Myocyte (in vitro differentiated cells): Measurements from ENCODE around the gene NCOA1. TPM values are rescaled to one million over a fixed set of nuclear protein-coding genes. Genes with fewer than 3 reads are reported as not detected.
"Not testable (repeated sequence)": the region's sequence is repeated elsewhere in the genome, so short reads cannot be mapped to it uniquely, and the experiment has no call there.

Experiments
- DNase-seq: peaks from one replicate; pipeline ENCODE4 v3.0.0-alpha.2; 2012; ENCODE audit warnings: low read depth
- total RNA-seq: library from RNA; depleted of rRNA; stranded (reverse); fragments of >200 nt; gene quantifications from 2 replicates; pipeline ENCODE4 v1.2.3, GENCODE V29; 2014

NCOA1 gene
- total RNA-seq, 1 donor from 2014 or later: 49.2 TPM

DNA sequence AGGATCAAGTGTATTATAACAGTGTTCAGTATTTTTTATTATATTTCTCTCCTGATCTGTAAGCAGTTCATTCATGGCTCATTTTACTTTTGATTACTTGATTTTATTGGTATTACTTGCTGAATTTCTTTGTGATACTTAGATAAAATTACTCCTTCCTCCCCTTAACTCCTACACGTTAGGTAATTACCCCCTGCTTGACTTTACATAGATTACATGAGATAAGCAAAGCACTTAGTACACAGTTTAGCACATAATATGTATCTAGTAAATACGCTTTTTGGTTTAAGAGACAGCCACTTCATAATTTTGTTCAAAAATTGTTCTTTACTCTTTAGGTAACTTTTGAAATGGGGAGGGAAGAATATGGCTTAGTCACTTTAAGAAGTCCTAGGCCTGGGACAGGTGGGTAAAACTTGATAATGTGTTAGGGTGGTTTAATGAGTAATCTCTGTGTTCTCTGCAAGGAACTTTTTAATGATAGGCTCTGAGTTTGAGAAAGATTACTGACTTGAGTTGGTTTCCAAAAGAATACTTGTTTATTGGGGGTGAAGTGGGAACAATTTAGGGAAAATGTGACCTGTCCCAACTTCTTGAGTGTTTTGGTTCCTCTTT is 80.9 kb downstream of the NCOA1 start:
- no peak for DNase-seq

DNA sequence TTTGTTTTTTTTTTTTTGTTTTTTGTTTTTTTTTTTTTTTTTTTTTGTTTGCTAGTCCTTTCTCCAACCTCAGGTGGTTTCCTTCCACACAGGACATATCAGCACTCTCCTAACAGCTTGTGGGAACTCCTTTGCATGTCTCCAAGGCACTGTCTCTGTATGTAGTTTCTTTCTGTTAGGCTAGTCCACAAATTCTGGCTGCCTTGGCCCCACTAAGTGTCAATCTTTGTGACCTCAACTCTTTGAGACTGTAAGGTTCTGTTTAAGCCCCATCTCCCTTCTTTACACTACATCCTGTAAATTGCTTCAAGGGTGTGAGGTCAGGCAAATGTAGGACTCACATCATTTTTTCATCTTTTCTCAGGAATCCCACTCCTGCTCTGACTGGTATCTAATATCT is 85.1 kb downstream of the NCOA1 start:
- no peak for DNase-seq

DNA sequence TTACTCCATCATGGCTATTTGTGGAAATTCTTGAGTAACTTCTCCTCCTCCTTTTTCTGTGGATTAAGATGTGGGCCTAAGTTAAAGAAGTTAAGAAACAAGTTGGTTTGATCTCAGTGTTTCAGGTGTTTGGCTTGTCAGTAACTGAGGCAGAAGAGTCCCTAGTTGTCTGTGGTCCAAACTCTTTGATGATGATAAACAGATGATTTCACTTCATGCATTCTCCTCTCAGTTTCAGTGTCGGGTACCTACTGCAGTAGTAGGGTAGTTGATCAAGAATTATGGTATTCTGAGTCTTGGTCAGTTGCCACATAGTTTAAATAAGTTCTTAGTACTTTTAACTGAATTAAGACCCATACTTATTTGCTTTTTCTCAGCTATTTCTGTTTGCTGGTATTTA is 85.6 kb downstream of the NCOA1 start:
- no peak for DNase-seq

DNA sequence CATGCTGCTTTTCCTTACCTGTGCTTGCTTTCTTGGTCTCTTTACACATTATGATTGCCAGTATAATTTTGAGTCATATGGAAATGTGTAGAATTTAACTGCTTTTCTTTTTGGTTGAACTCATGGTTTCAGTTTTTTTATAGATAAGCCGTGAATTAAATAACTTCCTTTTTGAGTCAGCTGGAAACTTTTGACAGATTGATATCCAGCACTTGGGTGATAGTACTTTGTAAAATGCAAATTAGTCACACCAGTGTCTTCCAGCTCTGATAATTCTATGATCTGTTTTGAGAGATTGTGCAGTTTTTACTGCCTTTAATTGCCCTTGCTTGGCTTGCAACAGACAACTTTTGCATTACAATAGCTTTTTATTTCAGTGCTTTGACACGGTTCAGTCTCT is 86.4 kb downstream of the NCOA1 start:
- no peak for DNase-seq

DNA sequence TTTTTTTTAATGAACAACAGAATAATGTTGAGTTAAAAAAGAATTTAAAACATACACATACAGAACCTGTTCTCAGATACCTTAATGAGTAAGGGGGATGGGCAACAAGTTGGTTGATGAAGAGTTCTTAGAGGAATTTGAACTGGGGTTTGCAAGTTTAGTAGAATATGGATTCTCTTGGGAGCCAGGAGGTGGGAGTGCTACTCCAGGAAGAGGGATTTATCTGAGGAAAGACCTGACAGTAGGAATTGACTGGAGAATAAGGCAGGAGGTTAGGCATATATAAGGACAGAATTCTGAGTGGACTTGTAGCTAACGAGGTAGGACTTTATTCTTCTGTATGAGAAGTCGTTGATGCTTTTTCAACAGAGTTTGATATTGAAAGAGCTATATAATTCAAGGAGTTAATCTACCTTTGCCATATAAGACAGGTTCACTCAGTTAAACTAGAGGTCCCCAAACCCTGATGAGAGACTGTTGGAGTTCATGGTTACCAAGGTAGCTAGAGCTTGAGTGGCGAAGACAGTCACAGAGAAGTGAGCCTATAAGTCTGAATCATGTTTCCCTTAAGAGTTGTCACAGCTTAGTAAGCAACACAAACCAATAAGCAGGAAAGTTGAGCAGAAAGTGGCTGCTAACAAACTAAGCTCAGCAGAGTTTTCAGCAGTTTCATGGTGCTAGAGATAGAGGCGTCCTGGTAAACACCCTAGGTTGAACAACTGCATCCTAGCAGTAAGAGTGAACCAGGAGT is 88.2 kb downstream of the NCOA1 start:
- peak; percentile 18 for DNase-seq

DNA sequence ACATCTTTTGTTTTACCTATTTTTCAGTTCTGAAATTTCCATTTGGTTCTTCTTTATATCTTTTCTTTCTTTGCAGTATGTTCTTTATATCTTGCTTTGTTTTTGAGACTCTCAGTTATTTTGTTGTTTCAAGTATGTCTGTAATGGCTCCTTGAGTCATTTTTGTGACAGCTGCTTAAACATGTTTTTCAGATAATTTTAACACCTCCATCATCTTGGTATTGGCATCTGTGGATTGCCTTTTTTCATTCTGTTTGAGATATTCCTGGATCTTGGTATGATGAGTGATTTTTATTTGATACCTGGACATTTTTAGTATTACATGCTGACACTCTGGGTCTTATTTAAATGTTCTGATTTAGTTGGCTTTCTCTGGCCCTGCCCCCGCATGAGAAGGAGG is 89.5 kb downstream of the NCOA1 start:
- peak; percentile 12 for DNase-seq

DNA sequence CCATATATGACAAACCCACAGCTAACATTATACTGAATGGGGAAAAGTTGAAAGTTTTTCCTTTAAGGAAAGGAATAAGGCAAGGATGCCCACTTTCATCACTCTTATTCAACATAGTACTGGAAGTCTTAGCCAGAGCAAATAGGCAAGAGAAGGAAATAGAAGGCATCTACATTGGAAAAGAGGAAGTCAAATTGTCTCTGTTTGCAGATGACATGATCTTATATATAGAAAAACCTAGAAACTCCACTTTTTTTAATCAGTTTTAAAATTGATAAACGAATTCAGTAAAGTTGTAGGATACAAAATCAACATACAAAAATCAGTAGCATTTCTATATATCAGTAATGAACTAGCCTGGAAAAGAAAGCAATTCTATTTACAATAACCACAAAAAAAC is 90.9 kb downstream of the NCOA1 start:
- DNase-seq: not testable (repeated sequence)

DNA sequence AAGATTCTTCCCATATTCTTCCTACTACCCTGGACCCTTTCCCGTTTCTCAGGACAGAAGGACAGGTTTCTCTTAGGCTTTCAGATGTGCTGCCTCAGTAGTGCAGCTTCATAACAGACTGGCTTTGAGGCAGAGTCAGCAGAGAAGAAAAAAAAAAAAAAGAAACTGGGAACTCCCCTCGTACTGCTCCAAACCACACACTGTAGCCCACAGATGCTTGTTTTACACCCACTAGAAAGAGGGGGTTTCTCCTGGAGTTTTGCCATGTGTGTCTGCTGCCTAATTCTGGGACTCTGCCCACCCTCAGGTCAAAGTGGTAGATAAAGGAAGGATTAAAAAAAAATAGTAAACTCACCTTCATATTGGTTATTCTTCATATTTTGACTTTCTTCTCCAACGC is 95.9 kb downstream of the NCOA1 start:
- no peak for DNase-seq

DNA sequence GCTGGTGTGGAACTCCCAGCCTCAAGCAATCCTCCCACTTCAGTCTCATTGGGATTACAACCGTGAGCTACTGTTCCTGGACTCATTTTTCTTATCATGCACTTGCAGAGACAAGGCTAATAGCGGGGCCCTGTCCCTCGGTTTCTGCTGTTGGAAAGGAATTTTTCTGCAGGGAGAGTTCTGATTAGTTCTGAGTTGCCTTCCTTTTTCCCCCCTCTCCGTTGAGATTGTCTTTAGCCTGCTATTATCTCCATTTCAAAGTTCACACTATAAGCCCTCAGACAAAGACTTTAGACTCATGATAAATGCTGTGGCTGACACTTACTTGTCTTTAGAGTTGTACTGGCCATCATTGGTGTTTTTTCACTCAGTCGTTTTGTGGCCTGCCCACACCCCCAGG is 97.2 kb downstream of the NCOA1 start:
- no peak for DNase-seq

DNA sequence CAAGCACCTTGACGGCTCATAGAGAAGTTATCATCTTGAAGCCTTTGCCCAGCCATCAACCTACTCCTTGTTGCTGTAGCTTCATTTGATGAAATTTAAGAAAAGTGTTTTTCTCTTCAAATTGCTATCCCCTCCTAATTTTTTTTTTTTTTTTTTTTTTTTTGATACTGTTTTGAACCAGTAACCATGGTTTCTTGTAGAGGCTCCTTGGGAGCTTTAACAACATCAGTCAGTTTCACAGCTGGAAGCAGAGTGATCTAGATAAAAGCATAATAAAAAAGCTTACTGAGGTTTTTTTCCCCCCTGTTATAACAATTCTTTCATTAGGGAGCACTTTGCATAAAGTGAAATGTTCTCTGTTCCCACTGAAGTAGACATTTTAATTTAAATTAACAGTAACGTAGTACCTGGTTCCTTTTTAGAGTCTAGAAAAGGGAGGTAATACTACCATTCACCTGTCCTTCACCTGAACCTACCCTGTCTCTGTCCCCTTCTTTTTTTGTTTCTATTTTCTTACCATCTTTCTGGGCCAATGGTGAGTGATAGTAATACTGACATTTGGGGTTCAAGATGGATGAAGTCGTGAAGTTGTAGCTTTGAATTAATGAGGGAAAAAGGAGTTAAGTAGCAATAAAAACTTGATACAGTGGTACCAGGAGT is 101.5 kb downstream of the NCOA1 start:
- no peak for DNase-seq

DNA sequence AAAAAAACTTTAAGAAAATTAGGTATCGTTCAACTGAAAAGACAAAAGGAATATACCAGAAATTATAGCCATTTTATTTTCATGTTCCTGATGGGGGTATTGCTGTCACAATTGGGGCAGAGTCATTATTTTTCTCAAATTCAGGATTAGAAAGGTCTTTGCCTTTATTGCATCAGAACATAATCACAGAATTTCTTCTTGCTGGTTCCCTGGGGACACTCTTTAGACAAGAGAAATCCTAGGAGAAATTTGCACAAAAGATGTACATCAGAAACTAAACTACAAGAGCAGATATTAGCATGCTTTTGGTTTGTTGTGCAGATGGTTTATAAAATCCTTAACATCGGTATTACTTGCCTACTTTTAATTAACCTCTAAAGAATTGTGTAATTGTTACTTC is 103.2 kb downstream of the NCOA1 start:
- DNase-seq: no peak

DNA sequence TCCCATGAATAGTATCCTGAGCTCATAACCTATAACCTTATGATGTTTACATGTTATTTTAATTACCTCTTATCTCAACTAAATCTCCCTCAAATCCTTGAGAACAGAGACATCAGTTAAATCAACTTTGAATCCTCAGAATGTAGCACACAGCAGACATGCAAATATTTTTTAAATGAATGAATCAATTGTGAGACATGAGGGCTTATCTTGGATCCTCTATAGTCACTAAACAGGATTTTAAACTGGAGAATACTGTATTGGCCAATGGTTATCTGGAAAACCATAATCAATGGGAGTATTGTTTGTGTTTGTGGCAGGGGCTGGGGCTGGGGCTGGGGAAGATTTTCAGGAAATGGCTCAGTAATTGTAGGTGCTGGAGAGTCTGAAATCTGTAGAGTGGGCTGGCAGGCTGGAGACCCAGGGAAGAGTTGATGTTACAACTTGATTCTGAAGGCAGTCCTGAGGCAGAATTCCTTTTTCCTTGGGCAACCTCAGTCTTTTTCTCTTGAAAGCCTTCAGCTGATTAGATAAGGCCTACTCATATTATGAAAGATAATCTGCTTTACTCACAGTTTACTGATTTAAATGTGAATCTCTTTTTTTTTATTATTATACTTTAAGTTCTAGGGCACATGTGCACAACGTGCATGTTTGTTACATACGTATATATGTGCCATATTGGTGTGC is 106.3 kb downstream of the NCOA1 start:
- DNase-seq: no peak

DNA sequence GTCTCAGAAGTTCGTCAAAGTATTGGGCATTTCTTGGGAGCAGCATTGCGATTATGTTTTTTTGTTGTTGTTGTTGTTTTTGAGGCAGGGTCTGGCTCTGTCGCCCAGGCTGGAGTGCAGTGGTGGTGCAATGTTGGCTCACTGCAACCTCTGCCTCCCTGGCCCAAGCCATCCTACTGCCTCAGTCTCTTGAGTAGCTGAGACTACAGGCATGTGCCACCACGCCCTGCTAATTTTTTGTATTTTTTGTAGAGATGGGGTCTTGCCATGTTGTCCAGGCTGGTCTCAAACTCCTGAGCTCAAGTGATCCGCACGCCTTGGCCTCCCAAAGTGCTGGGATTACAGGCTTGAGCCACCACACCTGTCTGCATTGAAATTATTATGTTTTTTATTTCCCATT is 109.1 kb downstream of the NCOA1 start:
- not testable (repeated sequence) for DNase-seq

DNA sequence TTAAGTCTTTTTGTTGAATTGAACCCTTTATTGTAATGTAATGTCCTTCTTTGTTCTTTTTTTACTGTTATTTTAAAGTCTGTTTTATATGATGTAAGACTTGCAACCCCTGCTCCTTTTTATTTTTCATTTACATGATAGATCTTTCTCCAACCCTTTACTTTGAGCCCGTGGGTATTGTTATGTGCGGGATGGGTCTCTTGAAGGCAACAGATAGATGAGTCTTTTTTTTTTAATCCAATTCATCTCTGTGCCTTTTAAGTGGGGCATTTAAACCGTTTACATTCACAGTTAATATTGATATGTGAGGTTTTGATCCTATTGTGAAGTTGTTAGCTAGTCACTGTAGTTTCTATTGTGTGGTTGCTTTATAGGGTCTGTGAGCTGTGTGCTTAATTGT is 120.6 kb downstream of the NCOA1 start:
- no peak for DNase-seq

DNA sequence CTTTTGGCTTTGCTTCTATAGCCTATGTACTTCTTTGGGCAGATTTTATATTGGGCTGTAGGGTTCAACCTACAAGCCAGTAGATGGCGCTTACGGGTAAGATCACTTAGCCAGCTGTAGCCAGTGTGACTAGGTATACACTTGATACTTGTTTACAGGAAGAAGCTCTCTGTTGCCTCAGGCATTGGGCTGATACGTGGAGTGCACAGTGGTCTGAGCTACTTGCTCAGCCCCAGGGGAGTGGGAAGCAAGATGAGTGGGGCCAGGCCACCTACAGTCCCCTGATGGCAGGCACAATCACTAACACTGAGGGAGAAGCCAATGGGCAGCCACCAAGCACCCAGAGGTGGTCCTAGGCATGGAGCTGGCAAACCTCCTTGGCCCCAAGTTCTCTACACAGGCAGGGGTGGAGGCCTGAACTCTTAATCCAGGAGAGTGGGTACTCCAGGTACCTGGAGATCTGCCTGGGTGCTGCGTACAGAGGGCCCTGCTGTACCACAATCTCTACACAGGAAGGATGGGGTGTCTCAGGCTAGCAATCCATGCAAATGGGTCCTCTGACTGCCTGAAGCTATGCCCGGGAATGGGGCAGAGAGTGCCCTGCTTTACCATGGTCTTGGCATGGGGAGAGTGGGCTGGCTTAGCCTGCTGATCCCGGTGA is 122.2 kb downstream of the NCOA1 start:
- DNase-seq: no peak

DNA sequence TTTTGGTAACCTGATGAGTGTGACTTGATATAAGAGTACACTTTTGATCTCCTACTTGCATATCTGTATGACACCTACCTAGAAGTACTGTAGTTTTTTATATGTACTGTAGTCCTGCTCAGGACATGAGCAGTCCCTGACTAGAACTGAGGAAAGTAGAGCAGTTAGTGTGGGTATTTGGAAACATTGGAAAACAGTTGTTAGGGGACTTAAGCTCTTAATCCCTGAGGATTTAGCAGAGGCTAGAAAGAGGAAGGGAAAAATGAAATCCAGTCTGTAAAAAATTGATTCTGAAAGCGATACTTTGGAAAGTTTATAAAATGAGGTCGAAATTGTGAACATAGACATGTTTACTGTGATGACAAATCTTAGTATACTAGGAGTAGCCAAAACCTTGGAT is 125.6 kb downstream of the NCOA1 start:
- DNase-seq: peak; percentile 69

DNA sequence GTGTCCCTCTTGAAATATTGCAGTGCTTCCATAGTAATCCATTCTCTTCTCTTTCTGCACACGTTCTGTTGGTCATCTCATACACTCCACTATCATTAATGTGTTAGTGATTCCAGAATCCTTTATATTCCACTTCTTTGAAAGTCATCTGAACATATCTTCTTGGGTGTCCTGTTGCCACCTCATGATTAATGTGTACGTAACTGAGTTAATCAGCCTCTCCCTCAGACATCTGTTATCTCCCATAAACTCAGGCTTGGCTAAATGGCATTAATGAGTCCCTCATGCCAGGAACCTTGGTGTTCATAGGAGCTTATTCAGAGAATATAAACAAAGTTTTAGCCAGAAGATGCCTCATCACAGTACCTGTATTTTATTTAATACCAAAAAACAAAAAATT is 126.4 kb downstream of the NCOA1 start:
- peak; percentile 33 for DNase-seq

DNA sequence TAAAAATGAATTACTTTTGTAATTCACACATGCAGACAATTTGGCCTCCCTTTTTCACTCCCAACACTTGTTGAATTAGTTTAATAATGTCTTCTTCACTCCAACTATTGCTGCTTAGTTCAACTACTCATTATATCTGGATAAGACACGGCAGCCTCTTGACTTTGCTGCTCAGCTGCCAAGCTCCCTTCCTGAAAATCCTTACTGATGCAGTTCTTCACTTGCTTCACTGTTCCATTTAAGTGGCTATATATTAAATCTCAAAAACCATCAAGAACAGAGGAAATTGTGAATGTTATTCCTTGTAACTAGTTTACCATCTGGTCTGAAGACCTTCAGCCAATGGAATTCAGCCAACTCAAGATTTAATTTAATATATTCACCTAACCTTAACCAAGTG is 127.1 kb downstream of the NCOA1 start:
- no peak for DNase-seq

DNA sequence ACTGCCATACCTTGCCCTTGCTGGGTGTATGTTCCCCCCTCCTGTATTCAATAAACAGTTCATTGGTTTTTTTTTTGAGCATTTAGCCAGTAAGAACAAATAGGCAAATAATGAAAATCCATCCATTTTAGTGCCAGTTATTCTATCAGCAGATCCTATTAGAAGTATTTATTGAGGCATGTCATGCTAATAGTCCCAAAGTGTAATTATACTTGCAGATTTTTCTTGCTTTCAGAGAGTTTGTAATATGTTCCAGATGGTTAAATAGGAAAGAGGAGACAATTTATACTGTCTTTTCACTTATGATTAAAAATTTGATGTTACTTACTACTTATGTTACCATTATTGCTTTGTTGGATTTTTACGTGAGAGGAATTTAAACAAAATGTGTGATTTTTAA is 127.6 kb downstream of the NCOA1 start:
- no peak for DNase-seq

DNA sequence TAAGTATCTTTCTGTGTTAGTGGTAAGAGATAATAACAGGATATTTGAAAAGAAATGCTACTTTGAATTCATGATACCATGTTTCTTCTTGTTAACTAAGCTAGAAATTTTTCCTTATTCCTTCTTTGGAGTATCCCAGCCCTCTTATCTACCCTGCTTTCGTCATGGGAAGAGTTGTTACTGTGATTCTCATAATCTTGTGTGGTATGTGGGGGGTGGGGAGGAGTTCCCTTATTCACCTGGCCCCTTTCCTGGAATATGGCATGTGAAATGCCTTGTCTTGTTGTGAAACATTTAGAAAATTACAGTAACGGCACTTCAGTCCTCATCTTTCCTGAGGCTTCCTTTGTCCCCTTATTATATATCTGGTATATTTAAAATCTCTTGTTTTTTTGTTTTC is 129.9 kb downstream of the NCOA1 start:
- DNase-seq: no peak

DNA sequence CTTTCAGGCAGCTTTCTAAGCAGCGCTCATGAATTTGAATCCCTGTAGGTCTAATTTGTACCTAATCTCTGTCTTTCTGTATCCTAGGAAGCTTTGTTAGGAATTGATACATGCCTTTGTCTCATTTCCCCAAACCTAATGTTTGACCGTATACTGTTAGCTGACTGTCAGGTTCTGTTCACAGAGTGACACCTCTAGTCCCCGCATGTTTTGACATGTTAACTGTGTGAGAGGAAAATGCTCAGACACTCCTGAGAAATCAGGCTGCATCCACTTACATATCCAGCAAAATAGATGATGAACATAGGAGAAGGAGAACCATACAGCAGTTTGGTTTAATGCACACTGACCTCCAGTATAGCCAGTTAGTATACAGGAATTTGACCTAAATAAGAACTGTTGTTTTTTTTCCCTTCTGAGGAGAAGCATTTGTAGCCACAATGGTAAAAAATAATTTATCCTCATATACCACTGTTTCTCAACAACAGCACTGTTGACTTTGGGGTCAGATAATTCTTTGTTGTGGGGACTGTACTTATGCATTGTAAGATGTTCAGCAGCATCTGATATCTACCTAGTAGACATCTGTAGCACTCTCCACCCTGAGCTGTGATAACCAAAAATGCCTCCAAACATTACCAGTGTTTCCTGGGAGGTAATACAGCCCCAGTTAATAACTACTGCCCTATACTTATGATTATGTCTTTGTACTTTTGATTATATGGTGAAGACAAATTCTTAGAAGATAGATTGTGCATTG is 130.9 kb downstream of the NCOA1 start:
- no peak for DNase-seq
